HFF-Myc (cell line): ENCODE measurements around the gene DACH2.

Source experiments
- DNase-seq: peaks from one replicate; pipeline ENCODE4 v3.0.0-alpha.2; 2011; ENCODE audit warnings: low read depth; ENCODE audit errors: extremely low read depth
- H3K4me3 ChIP-seq: replicated peaks from 2 replicates; pipeline ENCODE4 v1.5.1; 2011; ENCODE audit warnings: low read depth, mild to moderate bottlenecking, control low read depth, low read length
- TF ChIP-seq, protein P1 (sequence below): IDR thresholded peaks from 2 replicates; pipeline ENCODE4 v1.5.1; 2012; ENCODE audit warnings: mild to moderate bottlenecking, low read depth, low read length, control low read depth; ENCODE audit errors: missing control alignments

The DACH2 gene

DNA sequence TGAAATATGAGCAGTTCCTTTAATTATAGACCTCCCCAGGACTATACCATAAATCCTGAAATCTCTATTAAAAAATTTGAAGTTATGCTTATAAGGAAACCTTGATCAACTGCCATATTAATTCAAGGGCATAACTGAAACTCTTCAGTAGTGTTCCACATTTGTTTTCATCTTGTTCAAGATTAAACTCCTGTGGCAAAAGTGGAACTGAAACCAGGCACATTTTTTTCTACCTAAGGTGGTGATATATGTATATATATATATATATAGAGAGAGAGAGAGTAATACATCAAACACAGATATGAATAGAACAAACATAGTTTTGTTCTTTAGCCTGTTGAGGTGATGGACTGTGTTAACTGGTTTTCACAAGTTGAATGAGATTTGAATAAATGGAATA lies 287.9 kb downstream of the DACH2 start:
- DNase-seq, result no peak
- no peak overlapping the region for H3K4me3 ChIP-seq
- TF ChIP-seq, protein P1, sequence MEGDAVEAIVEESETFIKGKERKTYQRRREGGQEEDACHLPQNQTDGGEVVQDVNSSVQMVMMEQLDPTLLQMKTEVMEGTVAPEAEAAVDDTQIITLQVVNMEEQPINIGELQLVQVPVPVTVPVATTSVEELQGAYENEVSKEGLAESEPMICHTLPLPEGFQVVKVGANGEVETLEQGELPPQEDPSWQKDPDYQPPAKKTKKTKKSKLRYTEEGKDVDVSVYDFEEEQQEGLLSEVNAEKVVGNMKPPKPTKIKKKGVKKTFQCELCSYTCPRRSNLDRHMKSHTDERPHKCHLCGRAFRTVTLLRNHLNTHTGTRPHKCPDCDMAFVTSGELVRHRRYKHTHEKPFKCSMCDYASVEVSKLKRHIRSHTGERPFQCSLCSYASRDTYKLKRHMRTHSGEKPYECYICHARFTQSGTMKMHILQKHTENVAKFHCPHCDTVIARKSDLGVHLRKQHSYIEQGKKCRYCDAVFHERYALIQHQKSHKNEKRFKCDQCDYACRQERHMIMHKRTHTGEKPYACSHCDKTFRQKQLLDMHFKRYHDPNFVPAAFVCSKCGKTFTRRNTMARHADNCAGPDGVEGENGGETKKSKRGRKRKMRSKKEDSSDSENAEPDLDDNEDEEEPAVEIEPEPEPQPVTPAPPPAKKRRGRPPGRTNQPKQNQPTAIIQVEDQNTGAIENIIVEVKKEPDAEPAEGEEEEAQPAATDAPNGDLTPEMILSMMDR, result no peak

DNA sequence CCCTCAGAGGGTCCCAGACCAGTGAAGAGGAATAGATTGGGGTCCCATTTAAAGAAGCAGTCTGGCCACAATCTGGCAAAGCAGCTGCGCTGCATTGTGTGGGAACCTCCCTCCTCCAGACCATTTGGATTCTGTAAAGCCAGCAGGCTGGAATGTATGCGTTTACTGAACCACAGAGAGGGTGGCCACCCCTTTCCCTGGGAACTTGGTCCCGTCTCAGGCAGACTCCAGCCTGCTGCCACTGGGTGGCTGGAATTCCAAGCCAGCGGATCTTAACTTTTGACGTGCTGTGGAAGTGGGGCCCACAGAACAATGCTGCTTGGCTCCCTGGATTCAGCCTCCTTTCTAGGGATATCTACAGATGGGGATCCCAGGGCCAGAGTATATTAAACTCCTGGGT lies 307.2 kb downstream of the DACH2 start:
- DNase-seq, result no peak
- H3K4me3 ChIP-seq, result no peak overlapping the region
- TF ChIP-seq, protein P1, result no peak

DNA sequence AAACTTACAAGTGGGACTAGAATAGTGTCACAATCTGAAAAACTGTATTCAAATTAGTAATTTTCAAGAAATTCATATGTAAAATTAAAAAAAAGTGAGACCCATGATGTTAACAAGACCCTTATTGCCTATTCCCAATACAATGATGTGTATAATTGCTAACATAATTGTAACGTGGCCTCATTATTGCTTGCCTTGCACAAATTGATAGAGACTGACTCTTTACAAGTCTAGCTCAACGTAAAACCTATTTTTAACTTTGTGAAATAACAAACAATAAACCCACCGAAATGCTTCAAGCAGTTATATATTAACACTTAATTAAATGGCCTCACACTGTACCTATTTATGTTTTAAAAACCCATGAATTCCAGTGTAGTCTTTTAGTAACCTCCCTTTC lies 312.5 kb downstream of the DACH2 start:
- H3K4me3 ChIP-seq, result no peak overlapping the region
- TF ChIP-seq, protein P1, result no peak
- DNase-seq, result no peak

DNA sequence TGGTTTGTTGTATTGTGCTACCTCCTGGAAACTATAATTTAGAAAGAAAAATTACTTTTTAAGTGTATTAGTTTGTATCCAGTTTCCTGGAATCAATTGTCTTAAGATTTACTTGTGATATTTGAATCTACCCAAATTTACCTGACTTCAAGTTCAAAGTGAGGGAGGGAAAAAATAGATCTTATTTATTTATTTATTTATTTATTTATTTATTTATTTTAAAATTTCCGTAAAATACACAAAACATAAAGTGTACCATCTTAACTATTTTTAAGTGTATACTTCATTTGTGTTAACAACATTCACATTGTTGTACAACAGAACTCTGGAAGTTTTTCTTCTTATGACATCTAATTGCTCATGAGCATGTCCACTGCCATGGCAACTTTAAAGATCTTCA lies 356.0 kb downstream of the DACH2 start:
- TF ChIP-seq, protein P1, result no peak
- no peak for DNase-seq
- no peak overlapping the region for H3K4me3 ChIP-seq

DNA sequence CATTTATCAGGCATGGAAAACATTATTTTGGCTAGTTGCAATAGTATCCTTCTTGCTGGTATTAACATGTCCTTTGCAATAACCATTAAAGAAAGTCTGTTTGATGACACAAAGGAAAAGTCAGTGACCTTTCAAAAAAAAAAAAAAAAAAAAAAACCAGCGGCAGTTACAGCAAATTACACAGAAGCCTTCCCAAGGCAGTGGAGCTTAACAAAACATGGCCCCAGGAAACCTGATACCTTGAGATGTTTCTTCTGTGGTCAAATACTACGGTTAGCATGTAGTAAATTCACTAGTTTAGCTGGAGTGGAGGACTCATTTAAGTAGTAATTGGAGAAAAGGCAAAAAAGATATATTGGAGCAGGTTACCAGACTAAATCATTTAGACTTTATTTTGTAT lies 359.1 kb downstream of the DACH2 start:
- TF ChIP-seq, protein P1, result no peak
- DNase-seq, result no peak
- H3K4me3 ChIP-seq, result no peak overlapping the region

DNA sequence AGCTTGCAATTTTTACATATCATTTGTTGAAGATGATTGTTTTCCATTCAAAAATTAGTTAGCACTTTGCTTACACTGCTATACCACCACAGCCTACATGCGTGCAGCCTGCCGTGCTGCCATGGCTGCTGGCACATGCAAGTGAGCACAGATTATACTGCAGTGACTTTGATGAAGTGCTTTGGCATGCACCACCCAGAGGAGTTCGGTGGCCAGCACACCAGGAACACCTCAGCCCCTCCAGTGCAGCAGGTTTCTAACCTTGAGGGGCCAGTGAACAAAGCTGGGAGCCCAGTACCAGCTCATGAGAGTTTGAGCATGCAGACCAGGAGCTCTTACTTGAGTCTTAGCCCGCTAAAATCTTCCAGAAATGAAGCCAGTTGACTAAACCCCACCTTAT lies 431.5 kb downstream of the DACH2 start:
- TF ChIP-seq, protein P1, result no peak
- DNase-seq, result no peak
- no peak overlapping the region for H3K4me3 ChIP-seq

DNA sequence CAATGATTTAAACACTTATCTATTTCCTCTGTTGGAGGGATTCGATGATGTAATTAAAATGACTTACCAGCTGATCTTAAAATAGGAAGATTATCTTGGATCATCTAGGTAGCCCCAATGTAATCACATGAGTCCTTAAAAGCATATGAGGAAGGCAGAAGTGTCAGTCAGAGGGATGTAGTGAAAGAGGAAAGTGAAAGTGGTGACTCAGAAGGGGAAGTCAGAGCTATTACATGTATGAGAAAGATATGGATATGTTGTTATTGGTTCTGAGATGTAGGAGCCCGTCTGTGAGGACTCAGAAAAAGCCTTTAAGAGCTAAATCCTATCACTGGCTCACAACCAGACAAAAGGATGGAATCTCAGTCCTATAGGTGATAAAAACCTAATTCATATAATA lies 456.4 kb downstream of the DACH2 start:
- DNase-seq, result no peak
- H3K4me3 ChIP-seq, result no peak overlapping the region
- TF ChIP-seq, protein P1, result no peak
